HG03575 (cell line): ENCODE measurements around the gene REC8.

Experiments used
- ATAC-seq: cut with Tn5 transposase; IDR thresholded peaks from one replicate; pipeline ENCODE4 v1.9.1; 2021; ENCODE audit not compliant: unreplicated experiment, insufficient number of reproducible peaks, low FRiP score; ENCODE audit errors: extremely low read depth

Gene REC8

GRCh38 chr14:24151404-24152080, 20.3 kb upstream of the REC8 start:
- no peak for ATAC-seq

GRCh38 chr14:24155100-24155499, 16.8 kb upstream of the REC8 start:
- no peak for ATAC-seq

GRCh38 chr14:24156840-24157239, 15.0 kb upstream of the REC8 start:
- no peak for ATAC-seq

GRCh38 chr14:24157331-24157730, 14.5 kb upstream of the REC8 start:
- no peak for ATAC-seq

GRCh38 chr14:24159777-24160498, 11.9 kb upstream of the REC8 start:
- no peak for ATAC-seq

- no peak for ATAC-seq
Measured at GRCh38 chr14:24160499-24160849, 11.4 kb upstream of the REC8 start.

GRCh38 chr14:24160850-24161804, 10.8 kb upstream of the REC8 start, which contains the start of gene IRF9:
IRF9 (plus strand) TSS chr14:24161265; CDS start chr14:24162145, 880 bp downstream.
- peak; percentile 60 for ATAC-seq

GRCh38 chr14:24162093-24162492, 9.8 kb upstream of the REC8 start:
- ATAC-seq, result no peak

GRCh38 chr14:24164518-24164991, 7.3 kb upstream of the REC8 start:
- no peak for ATAC-seq

GRCh38 chr14:24165785-24166184, 6.1 kb upstream of the REC8 start:
- ATAC-seq, result no peak

- no peak for ATAC-seq
Measured at GRCh38 chr14:24167469-24168114, 4.3 kb upstream of the REC8 start.

GRCh38 chr14:24172261-24172860, 481 bp downstream of the REC8 start:
- ATAC-seq, result no peak

GRCh38 chr14:24172871-24173281, 996 bp downstream of the REC8 start:
- no peak for ATAC-seq

GRCh38 chr14:24176599-24176998, 4.7 kb downstream of the REC8 start:
- no peak for ATAC-seq

GRCh38 chr14:24177041-24177825, 5.4 kb downstream of the REC8 start:
- no peak for ATAC-seq

GRCh38 chr14:24177891-24178290, 6.0 kb downstream of the REC8 start:
- ATAC-seq, result no peak

GRCh38 chr14:24178399-24179178, 6.7 kb downstream of the REC8 start:
- no peak for ATAC-seq
